HG02943 (cell line): ENCODE results near the gene SEZ6.

Experiments
- ATAC-seq: cut with Tn5 transposase; IDR thresholded peaks from one replicate; pipeline ENCODE4 v1.9.1; 2021; ENCODE audit warnings: mild to moderate bottlenecking, low read depth, moderate library complexity; ENCODE audit not compliant: unreplicated experiment

Gene SEZ6

DNA sequence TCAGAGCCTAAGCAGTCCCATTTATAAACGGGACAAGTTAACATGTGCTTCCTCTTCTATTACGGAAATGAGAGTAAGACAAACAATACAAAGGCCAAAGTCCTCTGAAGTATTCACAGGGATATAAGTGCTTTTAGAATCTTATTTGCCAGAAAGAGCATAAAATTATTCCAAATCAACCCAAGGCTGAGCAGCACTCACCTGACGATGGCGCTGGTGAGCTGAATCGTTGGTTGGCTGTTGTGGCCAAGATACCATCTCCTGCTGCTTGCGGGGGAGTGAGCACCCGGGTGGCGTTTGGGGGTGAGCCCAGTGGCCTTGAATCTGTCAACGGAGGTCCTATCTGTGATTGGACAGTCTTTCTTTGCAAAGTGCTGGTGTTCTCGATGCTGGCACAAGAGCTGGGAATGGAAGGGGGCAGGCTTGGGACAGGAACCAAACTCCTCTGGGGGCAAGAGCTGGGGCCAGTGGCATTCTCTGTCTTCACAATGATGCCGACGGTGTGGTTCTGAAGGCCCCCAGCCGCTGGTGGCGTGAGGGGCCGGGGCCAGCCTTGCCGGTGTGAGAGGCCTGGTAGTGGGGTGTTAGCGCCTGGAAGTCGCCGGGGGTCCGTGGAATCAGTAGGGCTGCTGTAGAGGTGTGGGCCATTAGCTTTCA, 93.4 kb downstream of the SEZ6 start:
- no peak for ATAC-seq

DNA sequence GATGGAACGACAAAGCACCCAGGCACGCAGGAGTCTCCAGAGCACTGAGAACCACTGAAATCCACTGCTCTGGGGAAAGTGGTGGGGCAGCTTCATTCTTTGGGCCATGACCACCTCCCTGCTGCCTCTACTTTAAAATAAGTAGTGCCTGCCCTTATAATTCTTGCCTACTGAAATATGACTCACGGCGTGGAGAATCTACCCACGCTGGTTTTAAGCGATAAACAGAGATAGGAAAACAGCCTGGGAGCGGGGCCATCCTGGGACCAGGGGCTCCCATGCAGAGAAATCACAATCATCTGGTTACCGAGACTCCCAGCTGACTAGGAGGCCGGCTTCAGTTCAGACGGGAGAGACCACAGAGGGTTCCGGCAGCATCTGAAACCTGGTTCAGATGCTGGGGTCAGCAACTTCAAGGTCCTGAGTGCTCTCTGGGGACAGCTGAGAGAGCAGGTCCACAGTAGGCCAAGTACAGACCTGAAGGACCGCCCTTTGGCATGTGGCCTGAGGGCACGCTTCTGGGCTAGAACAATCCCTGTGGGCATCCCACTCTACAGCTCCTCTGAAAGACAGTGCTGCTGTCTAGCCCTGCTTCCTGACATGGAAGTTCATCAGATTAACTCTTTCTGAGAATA, 94.3 kb downstream of the SEZ6 start:
- no peak for ATAC-seq

DNA sequence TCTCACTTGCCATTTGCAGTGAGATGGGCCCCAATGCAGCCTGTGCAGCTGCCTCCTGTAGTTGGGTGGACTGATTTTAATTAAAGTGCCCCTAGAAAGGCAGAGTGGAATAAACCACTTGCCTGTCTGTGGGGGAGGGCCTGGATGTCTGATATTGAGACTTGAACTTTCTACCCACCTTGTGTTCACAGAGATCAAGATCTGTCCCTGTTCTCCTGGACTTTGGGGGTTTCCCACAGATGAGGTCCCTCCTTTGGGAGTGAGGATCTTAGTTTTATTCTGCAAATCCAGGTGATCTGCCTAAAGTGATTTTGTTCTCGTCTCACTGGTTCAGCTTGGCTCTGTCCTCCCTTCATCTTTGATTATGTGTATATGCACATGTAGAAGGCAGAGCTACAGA, 95.3 kb downstream of the SEZ6 start:
- no peak for ATAC-seq

DNA sequence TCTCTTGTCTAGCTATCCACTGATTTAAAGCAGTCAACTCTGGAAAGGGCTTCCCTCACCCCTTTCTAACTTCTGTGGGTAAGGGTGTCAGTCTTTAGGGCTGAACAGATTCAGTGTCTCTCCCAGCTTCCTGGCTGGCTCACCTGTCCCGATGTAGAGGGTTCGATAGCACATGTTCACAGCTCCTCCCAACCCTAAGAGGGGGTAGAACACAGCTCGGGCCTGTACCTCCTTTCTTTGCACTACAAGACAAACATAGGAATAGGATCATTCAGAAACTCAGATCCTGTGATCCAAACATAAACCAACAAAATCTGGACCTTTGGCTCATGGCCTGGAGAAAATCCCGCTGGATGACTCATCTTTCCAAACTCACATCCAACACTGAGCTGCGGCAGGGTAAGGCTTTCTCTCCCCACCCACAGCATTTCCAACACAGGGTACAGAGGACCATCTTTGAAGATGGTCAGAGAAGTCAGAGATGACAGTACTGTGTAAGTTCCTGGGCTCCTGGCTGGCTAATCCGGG, 97.1 kb downstream of the SEZ6 start:
- no peak for ATAC-seq

DNA sequence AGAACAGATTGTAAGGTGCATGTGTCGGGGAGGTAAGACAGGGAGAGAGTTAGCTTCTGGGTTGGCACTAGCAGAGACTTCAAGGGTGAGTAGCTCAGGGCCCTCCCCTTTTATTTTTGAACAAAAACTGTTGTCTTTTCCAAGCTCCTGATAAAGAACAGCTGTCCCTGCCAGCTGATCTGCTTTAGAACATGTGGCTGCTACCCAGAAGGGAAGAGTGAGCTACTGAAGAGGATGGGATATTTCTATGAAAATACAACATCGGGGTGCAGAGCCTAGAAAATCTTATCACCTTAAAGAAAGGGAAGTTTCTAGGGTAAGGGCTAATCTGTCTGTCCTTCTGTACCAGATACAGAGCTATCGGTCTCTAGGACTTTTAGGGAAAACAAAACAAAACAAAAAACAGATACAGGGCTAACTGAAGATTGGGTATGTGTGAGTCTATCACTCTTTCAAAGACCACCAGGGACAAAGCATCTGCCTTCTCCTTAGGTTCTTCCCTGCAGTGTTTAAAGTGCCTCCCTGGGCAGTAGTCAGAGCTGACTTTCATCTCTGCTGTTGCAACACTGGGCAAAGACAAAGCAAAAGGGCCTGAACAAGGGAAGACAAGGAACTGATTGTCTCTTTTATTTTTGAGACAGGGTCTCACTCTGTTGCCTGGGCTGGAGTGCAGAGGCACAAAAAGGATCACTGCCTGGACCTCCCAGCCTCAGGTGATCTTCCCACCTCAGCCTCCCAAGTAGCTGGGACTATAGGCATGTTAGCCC, 97.9 kb downstream of the SEZ6 start:
- no peak for ATAC-seq

DNA sequence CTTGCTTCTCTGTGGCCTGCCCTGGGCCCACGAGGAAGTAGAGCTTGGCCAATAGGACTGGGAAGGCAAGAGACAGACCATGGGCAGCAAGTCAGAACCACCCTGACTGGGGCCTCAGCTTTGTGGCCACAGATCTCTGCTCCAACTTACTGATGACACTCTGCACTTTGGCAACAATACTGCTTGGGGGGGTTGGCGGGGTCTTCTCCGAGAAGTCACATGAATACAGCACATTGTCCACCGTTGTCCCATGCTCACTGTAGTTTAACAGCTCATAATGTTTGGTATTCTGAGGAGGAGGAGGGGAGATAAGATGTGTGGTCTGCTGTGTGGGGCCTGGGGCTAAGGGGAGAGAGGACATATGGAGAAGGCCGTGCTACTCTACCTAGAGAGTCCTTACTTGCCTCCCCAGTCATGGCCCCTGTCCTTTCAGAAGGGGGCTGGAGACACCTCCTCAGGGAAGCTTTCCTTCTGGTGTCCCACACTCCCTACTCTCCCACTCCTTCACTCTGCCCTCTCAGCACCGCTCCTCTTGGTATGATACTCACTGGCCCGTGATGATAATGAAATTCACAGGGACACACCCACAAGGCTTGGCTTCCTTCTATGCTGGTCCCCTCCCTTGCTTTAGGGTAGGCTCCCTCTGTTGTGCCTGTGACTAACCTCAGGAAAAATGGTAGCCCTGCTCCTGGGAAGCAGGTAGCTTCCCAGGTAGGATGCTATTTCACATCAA, 99.0 kb downstream of the SEZ6 start:
- no peak for ATAC-seq

DNA sequence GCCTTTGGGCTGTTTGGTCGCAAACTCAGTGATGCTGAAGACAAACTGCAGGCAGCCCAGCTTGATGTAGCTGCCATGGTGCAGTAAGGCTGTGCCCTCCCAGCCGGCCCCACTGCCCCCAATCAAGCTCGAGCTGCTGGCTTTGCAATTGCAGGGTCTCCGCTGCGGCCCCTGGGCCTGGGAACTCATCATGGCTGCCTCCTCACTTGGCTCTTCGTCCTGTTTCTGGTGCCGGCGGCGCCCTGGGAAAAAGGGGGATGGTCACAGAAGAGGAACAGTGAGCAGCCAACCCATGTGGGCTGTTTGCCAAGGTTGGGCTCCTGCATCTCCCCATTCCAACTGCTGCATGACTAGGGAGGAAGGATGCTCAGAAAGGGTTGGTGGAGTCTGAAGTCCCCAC, 99.6 kb downstream of the SEZ6 start:
- no peak for ATAC-seq
